Measurements from ENCODE around the gene UVRAG. TPM values are rescaled to one million over a fixed set of nuclear protein-coding genes. Genes with fewer than 3 reads are reported as not detected.

Gene UVRAG
- total and polyA plus RNA-seq, 2 of the 4 experiments (the other 2 are of a cell fraction): 5.6 to 10.9 TPM

DNA sequence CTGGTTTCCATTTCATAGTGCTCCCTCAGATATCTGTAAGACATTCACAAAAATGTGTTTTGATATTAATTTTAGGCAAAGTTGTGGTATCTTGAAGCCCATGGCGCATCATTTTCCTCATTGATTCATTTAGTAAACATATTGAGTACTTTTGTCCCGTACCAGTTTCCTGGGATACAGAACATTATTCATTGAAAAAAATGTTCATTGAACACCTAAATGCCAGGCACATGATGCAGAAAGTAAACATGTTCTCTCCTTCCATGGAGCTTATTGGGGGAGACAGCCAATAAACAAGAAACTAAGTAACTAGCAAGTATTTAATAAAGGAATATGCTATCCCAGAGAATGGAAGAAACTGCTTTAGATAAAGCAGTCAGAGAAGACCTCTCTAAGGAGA lies 195.0 kb downstream of the UVRAG start:
- H3K14ac ChIP-seq (replicated peaks; ENCODE audit: low read depth, low read length): no peak overlapping the region
- no peak overlapping the region for H2BK20ac ChIP-seq (ENCODE audit: low read depth, low read length)
- H4K8ac ChIP-seq (ENCODE audit: low read depth in 2 of 2, low read length in 2 of 2): no peak overlapping the region
- H3K36me3 ChIP-seq (ENCODE audit: control insufficient read depth, insufficient read depth, low read length): no peaks in the 10 kb centered on the region
- no peaks in the 10 kb centered on the region for H3K9me3 ChIP-seq (ENCODE audit: control insufficient read depth, insufficient read depth, low read length)
- ChIA-PET POLR2A (ENCODE audit: unreplicated experiment) (no interaction called here), CTCF (no interaction called here)
- no peak overlapping the region for H3K9ac ChIP-seq (ENCODE audit: low read depth, low read length)
- no peaks in the 10 kb centered on the region for H3K27me3 ChIP-seq (ENCODE audit: control insufficient read depth, insufficient read depth, low read length)
- BruUV-seq (replicated peaks): no TSS peak
- no peak overlapping the region for H2AK9ac ChIP-seq (replicated peaks; ENCODE audit: low read depth, low read length, poor library complexity)
- no peak overlapping the region for H4K5ac ChIP-seq (ENCODE audit: low read depth, low read length)
- no peak overlapping the region for H3K56ac ChIP-seq (ENCODE audit: extremely low read depth, insufficient read depth, low read length)
- no peak overlapping the region for H4K91ac ChIP-seq (ENCODE audit: insufficient read depth, low read depth, low read length)
- peaks cover 8% of the 10 kb centered on the region for H3K4me1 ChIP-seq (ENCODE audit: control insufficient read depth, insufficient read depth, low read length)
- no peak overlapping the region for H3K18ac ChIP-seq (ENCODE audit: low read depth, low read length)
- no peak overlapping the region for H2BK15ac ChIP-seq (ENCODE audit: low read depth, low read length)
- TF ChIP-seq RFX5 (IDR thresholded peaks at IDR 0.05; ENCODE audit: low read depth, low read length) (no peak), NFE2L2 (IDR thresholded peaks at IDR 0.05; ENCODE audit: low read depth, low read length) (no peak), FOS (IDR thresholded peaks at IDR 0.05; ENCODE audit: low read depth, low read length) (no peak)
- TF ChIP-seq, protein P1, sequence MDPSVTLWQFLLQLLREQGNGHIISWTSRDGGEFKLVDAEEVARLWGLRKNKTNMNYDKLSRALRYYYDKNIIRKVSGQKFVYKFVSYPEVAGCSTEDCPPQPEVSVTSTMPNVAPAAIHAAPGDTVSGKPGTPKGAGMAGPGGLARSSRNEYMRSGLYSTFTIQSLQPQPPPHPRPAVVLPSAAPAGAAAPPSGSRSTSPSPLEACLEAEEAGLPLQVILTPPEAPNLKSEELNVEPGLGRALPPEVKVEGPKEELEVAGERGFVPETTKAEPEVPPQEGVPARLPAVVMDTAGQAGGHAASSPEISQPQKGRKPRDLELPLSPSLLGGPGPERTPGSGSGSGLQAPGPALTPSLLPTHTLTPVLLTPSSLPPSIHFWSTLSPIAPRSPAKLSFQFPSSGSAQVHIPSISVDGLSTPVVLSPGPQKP (IDR thresholded peaks at IDR 0.05; ENCODE audit: borderline replicate concordance, low read depth, low read length): no peak
- dilution Hi-C loops (cut with HindIII; ENCODE audit: low sequenced_read_pairs, unreplicated experiment): no loop called here
- no peak overlapping the region for H2BK5ac ChIP-seq (ENCODE audit: low read depth, low read length, poor library complexity, severe bottlenecking)
- WGBS, 2 experiments (ENCODE audit: extremely low coverage in 2 of 2, insufficient read length in 1 of 2): no CpG with 5 or more reads among the region's 2 CpGs
- H3K9me1 ChIP-seq (ENCODE audit: insufficient read depth, low read length): no peaks in the 10 kb centered on the region; the same call in 1 of the 2 replicates
- H2AFZ ChIP-seq (replicated peaks; ENCODE audit: low read length, poor library complexity): no peak overlapping the region
- no peak overlapping the region for H3K27ac ChIP-seq (ENCODE audit: insufficient read depth, low read length)
- no peak overlapping the region for H3K4me2 ChIP-seq (ENCODE audit: low read depth, low read length)
- H3K4me3 ChIP-seq (ENCODE audit: insufficient read depth, low read depth, low read length): no peak overlapping the region
- in situ Hi-C loops (cut with MboI; ENCODE audit: low sequenced_read_pairs): no loop called here
- H3K23ac ChIP-seq (ENCODE audit: low read depth, low read length): no peak overlapping the region
- H3K79me1 ChIP-seq (ENCODE audit: low read depth in 1 of 2, low read length in 2 of 2): no peaks in the 10 kb centered on the region
- intact Hi-C loops (cut with micrococcal nuclease): no loop called here
- peaks cover 4% of the 10 kb centered on the region; the same call in 1 of the 2 replicates for H4K20me1 ChIP-seq (ENCODE audit: insufficient read depth, low read length)
- H2BK120ac ChIP-seq (ENCODE audit: low read depth, low read length): no peak overlapping the region
- no peak overlapping the region for H2AK5ac ChIP-seq (ENCODE audit: low read depth, low read length)
- ATAC-seq (ENCODE audit: low read depth) (no peak), DNase-seq (no peak)
- H3K4ac ChIP-seq (ENCODE audit: low read depth, low read length): no peak overlapping the region

All from IMR-90 (cell line).